Hematopoietic multipotent progenitor cell (in vitro differentiated cells): ENCODE measurements around the gene TOP3B. TPM values are rescaled to one million over a fixed set of nuclear protein-coding genes. Genes with fewer than 3 reads are reported as not detected.
"Not testable (repeated sequence)": the region's sequence is repeated elsewhere in the genome, so short reads cannot be mapped to it uniquely, and the experiment has no call there.

ENCODE experiments used
- DNase-seq, 3 donors: peaks; one replicate each; pipeline ENCODE4 v3.0.0-alpha.2; 2011 to 2015; ENCODE audit warnings: low read depth in 2 of 3, low spot score in 2 of 3
- total RNA-seq: library from RNA; depleted of rRNA; stranded (reverse); fragments of >200 nt; gene quantifications from one replicate; pipeline ENCODE4 v1.2.3, GENCODE V29; 2012

Gene TOP3B
- total RNA-seq, 1 donor: 39.0 TPM

DNA sequence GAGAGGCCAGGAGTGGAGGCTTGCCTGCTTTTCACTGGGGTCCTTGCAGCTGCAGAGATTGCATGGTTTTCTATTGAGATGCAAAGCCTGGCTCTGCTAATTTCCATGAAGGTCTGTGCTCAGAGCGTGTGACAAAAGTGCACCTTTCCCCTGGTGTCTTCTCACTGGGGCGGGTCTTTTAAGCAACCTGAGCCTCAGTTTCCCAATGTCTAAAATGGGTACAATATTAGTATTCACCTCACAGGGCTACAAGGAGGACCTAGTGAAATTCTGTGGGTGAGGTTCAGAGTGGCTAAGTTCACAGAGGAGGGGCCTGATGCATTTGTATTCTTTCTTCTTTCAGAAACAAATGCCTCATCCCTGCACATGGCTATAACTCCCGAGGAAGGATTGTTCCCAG lies 50.2 kb downstream of the TOP3B start:
- no peak for DNase-seq

DNA sequence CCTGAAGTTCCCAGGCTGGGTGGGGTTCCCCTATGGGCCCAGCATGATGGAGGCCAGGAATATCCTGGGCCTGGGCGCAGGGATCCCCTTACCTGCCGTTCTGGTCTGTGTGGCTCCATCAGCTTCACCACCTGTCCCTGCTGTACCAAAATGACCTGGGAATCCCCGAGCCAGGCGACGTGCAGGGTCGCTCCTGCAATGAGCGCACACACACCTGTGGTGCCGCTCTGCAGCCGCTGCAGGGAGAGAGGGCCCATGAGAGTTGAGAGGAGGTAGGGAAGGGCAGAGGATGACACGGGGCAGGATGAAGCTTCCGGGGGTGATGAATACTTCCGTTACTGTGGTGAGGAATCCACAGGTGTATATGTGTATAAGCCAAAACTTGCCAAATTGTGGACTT lies 51.5 kb downstream of the TOP3B start:
- DNase-seq: no peak

DNA sequence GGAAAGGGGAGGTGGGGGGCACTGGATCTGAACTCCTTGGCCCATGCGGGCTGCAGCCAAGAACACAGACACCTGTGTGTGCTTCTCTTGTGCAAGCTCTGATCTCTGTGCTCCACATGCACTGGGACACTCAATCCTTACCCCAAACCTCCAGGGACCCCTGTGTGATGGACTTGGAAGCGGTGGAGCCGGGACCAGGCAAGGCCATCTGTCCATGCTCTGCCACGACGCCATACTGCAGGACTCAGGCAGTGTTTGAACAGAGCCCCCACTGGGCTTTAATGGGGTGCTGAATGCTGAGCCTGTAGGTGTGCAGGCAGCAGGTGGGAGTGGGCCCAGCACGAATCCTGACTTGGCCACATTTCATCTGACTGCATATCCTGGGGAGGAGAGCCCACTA lies 53.3 kb downstream of the TOP3B start:
- DNase-seq: no peak

DNA sequence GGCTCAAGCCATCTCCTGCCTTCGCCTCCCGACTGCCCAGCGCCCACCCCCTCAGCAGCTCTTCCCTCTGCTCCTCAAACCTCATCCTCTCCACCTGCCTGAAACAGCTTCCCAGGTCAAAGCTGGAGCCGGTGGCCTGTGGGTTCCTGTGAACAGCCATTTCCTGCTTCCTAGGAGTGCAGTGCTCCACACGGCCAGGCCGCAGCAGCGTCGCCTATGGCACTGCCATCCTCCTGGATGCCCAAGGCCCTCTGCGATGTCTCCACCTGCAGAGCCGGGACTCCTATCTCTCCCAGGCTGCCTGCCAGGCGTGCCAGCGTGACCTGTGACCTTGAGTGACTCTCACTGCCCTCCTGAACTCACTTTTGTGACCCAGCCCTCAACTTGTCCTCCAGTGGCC lies 54.5 kb downstream of the TOP3B start:
- no peak for DNase-seq

DNA sequence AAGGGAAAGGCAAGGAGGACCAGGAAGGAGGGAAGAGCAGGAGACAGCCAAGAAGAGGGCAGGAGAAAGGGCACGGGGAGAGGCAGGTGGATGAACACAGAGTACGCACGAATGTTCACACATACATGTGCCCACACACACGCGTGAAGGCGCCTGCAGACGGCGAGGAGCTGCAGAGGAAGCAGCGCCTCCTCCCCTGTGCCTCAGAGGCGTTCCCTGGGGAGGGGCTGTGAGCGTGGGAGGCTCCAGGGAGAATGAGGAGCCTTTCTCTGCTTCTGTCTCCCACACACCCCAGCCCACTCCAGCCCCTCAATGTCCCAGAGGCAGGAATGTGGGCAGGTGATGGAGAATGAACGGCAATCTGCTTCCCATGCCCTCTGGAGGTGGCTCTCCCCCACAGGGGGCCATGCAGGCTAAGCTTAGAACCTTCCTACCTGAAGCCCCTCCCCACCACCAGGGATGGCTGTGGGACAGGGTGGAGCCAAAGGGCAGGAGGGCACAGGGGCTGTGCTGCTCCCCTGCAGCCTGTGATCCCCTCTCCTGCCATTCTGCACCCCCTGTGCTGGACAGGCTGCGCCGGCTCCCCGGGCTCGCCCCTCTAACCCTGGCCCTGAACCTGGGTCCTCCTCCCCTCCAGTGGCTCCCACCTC lies 55.3 kb downstream of the TOP3B start:
- DNase-seq: no peak

DNA sequence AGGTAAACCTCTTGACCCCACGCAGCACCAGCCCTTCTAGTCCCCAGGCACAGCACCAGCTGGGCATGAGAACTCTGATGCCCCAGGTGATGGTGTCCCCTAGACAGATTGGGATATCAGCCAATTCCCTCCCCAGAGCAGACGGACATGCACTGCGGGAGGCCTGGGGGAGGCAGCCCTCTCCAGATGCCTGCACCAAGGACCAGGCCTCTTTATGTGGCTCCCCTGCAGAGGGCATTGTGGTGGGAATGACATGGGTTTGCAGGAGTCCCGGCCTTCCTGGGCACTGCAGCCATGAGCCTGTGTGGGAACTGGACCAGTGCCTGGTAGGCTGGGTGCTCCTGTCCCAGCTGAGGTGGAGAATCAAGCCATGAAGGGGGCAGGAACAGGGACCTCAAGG lies 55.9 kb downstream of the TOP3B start:
- no peak for DNase-seq

DNA sequence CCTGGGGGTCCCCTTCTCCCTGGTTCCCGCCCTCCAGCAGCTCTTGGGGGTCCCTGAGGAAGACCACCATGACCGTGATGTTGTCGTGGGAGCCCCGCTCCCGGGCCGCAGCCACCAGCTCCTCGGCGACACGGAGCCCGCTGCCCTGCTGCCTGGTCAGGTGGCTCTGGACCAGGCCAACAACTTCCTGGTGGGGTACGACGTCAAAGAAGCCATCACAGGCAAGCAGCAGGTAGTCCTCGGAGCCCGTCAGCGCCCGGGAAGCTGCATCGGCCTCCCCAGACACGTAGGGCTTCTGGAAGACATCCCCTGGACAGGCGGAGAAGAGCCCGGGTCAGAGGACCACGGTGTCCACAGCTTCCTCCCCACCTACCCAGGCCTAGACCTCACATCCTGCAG lies 59.4 kb downstream of the TOP3B start:
- no peak for DNase-seq

DNA sequence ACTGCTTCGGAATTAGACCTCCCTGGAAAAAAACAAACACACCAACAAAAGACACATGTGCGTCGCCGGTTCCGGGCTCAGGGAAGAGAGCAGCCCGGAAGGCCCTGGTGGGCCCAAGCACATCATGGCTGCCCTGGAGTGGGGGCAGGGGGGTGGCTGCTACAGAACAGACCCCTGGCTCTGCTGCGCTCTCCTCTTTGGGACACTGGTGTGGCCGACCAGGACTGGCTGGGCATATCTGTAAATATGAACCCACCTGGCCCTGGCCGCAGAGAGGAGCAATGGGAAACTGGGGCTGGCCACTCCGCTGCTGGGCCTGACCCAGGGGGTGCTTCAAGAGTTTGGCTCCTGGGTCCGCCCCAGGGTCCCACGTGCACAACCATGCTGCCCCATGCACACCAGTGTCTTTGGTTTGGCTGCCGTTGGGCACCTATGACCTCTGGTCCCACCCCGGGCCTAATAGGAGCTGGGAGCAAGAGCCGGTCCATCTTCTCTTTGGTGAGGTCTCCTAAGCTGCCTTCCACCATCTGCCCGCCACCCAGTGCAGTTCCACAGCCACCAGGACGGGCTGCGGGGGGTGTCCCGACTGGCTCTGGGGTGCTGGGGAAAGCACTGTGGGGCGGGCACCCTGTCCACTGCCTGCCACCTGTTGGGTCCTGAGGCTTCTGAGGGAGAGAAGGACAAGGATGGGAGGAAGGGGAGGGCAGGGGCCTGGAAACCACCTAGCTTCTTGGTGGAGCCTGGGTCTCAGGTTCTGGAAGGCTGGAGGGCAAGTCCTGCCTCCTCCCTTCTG lies 60.0 kb downstream of the TOP3B start:
- DNase-seq: no peak

DNA sequence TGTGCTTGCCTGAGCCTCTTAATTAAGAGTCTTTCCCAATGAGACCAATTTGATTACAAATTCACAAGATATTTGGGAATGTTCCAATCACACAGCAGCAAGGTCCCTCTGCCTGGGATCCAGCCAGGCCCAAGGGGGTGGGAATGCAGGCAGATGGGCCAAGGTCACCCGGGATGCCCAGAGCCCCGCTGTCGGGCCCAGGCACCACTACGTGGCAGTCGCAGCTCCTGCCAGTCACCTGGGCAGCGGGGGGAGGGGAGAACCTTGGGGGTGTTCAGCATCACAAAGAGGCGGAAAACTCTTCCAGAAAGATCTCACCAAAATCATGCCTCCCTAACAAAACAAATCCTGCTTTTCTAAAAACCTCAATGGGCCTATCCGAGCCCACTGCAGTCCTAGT lies 60.9 kb downstream of the TOP3B start:
- no peak for DNase-seq

DNA sequence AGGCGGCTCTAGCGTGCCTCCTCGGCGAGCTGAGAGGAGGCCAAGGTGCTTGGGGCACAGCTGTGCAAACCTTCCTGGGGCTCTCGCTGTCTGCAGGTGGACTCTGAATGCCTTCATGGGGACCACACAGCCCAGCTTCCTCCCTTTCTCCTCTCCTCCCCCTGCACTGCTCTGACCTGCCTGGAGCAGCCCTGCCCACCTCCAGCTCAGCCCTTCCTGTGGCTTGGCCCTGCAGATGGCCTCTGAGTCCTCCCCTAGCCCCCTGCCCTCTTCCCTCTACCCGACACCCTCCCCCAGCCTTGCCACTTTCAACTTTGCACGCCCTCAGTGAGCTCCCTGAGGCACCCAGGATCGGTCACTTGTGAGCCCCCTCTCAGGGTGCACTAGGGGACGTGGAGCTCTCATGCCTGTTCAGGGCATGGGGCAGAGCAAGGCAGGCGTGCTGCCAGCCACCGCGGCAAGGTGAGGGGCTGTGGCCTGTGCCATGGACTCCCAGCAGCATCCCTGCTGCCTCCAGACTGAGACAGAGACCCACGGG lies 61.3 kb downstream of the TOP3B start:
- DNase-seq: no peak

DNA sequence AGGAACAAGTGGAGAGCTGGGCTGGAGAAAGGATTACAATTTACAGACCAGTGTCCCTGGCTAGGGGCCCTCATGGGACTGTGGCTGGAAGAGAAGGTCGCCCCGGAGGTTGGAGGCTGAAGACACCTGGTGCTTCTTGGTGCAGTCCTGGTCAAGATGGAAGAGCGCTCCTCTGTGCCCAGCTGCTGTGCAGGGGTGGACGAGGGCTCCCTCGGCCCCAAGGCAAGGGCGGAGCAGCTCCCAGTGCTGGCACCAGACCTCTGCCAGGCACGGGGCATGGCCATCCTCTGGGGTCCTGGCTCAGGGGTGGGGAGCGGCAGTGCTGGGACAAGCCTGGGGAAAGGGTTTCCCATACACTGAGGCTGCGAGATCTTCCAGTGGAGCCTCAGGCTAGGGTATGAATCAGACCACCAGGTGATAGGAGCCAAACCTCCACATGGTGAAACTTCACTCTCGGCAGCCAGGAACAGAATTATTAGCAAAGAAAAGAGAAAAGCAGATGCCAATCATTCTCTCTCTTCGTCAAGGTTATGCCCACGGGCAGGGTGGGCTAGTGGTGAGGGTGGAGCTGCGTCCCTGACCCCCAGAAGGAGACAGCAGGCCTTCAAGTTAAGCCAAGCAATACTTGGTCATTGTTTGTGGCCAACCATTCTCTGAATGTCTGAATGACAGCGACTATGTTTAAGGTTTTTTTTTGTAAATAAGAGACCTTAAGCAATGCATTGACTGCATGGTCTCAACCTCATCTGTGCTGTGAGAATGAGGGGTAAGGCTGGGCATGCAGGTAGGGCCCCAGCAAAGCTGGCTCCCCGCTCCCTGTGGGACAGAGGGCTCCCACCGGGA lies 62.0 kb downstream of the TOP3B start:
- DNase-seq: no peak

DNA sequence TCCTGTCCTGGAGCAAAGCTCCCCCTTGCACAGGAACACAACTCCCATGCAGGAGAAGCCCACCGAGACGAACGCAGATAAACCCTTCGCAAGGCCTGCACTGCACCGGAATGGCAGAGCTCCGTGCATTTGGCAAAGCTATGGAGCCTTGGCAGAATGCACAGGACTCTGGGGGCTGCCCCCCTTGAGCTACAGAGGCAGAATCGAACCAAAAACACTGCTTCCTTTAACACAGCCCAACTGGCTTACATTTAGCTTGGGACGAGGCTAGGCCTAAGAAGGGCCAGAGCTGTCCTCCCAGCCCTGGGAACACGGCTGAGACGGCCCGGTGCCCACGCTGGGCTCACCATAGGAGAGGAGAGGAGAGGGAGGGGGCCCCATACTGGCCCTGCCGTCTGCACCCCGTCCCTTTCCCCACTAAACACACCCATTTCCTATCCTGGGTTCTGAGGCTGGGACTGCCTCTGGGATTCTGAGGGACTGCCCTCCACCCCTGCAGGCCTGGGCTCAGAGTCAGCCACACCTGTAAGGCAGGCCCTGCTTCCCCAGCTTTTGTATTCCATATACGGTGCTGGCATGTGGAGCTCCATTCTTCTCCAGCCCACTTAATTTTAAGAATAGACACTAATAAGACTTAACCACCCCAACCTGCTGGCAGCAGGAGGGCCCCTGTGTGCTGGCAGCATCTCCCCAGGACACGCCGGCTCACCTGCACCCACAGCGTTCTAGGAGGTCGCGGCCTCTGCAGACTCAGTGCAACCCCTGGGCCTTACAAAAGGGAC lies 62.9 kb downstream of the TOP3B start:
- DNase-seq: no peak

DNA sequence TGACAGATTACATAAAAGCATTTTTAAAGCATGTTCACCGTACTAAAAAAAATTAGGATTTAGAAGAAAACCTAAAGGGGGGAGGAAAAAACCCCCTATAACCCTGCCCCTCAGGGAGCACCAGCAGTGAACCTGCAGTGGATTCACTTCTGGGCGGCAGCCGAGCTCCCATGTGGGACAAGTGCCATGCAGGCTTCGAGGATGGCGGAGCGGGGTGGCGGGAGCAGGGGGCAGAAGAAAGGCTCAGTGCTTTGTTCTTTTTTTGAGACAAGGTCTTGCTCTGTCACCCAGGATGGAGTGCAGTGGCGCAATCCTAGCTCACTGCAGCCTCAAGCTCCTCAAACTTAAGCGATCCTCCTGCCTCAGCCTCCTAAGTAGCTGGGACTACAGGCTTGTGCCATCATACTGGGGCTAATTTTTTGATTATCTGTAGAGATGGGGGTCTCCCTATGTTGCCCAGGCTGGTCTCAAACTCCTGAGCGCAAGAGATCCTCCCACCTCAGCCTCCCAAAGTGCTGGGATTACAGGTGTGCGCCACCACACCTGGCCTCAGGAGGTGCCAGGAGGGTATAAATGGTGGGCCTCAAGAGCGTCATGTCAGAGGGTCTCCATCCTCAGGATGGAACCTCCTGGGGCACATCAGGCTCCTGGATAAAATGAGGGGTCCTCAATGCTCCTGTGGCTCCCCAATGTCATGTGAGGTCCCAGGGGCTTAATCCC lies 64.0 kb downstream of the TOP3B start:
- DNase-seq: no peak

DNA sequence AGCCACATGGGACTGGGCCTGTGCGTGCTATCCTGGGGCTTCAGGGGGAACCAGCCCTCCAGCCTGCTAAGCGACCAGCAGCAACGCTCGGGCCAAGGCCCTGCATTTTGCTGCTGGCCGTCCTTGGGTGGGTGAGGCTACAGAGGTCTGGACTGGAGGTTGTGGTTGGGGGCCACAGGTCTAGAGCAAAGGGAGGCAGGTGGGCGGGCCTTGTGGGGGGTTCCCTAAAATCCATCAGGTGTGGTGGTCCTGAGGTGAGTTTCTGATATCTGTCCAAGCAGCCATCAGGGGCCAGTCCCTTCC lies 64.7 kb downstream of the TOP3B start:
- DNase-seq: no peak

DNA sequence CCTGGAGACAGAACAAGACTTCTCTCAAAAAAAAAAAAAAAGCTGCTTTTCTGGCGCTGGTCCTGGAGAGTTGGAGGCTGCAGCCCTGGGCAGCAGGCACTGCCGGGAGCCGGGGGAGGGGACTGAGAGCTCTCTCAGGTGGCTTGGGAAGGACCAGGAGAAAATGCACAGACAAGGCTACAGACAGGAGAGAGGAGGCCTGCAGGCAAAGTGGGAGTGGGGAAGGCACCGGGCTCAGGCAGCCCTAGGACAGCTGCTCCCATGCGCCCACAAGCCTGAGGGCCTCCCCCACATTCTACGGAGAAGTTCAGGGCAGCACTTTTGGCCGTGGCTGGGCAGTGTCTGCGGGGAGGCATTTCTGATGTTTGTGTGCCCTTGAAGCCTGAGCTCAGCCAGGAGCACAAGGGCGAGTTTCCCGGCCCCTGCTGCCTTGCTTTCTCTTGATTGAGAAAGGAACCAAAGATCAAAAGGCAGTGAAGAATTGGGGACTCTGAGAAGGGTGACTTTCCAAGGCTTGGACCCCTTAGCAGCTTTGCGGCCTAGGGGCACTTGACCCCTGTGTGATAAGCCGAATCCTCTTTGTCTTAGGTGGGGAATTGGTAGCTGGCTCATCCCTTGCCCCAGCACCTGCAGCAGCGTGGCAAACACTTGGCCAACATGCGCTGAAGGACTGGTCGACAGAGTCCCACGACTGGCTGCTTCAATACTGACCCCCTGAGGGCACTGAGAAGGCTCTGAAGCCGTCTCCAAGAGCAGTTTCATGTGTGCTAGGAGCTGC lies 65.2 kb downstream of the TOP3B start:
- DNase-seq: no peak

DNA sequence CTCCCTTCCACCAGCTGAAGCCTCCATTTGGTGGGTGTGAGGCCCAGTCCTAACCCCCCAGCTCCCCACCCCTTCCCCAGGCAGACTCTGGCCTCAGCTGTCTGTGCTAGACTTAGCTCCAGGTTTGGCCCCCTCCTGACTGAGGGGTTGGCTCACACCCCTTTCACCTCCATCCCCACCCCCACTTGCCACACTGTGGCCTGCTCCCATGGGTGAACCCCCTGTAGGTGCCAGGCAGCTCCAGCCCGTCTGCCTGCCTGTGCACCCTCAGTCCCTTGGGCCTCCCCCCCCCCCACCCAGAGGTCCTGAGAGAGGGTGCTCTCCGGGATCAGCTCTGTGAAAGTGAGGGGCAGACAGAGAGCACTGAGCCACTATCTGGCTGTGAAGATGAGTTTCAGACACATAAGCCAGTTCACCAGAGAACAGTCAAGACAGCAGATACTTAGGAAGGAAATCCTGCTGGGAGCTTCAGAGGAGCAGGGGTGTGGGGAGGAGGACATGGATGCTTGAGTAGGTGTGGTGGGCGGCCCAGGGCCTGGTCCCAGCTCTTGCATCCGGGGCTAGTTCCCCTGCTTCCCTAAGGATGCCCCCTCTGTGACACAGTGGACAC lies 66.2 kb downstream of the TOP3B start:
- DNase-seq: no peak

DNA sequence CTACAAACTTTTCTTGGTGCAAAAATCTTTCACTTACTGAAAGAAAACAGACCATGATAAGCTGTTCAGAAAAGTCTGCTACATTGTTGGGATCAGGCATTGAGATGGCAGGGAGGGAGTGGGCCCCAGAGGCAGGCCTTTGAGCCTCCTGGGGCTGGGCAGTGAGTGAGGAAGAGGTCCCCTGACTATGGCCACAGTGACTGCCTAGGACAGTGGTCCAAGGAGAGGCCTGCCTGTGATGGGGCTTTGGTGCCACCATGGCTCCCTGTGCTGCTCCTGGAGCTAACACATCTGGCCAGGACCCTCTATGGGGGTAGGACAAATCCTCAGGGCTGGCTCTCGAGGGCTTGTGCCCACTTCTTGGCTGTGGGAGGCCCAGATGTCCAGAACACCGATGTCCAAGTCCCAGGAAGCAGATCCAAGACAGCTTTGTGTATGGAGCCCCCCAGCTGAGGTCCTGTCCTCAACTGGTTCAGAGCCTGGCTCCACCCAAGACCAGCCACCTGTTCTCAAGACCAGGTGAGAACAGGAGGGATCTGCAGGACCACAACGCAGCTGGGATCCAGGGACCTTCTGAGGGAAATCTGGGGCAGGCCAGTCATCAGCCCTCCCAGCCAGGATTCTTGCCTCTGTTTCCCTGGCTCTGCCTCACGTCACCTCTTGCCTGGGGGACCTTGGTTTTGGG lies 66.8 kb downstream of the TOP3B start:
- no peak for DNase-seq

DNA sequence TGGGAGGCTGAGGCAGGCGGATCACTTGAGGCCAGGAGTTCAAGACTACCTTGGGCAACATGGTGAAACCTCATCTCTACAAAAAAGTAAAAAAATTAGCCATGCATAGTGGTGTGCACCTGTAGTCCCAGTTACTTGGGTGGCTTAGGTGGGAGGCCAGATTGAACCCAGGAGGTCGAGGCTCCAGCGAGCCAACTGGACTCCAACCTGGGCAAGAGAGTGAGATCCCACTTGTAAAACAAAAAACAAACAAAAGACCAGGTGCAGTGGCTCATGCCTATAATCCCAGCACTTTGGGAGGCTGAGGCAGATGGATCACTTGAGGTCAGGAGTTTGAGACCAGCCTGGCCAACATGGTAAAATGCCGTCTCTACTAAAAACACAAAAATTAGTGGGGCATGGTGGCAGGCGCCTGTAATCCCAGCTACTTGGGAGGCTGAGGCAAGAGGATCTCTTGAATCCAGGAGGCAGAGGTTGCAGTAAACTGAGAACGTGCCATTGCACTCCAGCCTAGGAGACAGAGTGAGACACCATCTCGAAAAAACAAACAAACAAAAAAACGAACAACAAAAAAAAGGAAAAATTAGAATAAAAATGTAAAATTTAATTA lies 68.4 kb downstream of the TOP3B start:
- DNase-seq: not testable (repeated sequence)
